ENCODE measurements around the gene CHAT.

GRCh38 chr10:49650724-49651034 is 36.8 kb downstream of the CHAT start:
- TF ChIP-seq CTCF (IDR thresholded peaks at IDR 0.05) (no peak), POLR2A (IDR thresholded peaks at IDR 0.05) (no peak)
